ENCODE data around the gene DCK.

The DCK gene

GRCh38 chr4:70984106-70984505 lies 9.3 kb upstream of the DCK start:
- ChIA-PET POLR2A (no interaction called here), CTCF (no interaction called here)
- DNase-seq (ENCODE audit: extremely low spot score): no peak
- TF ChIP-seq CTCF (IDR thresholded peaks at IDR 0.05; ENCODE audit: control extremely low read depth, extremely low read depth, low read depth, missing control alignments): no peak

- ChIA-PET CTCF (interaction anchor here (1.2 kb wide), 1 partner anchor 12 kb away, joined by 3 read pairs; no protein-coding TSS in a partner anchor), POLR2A (no interaction called here)
- no peak for DNase-seq (ENCODE audit: extremely low spot score)
- TF ChIP-seq CTCF (IDR thresholded peaks at IDR 0.05; ENCODE audit: control extremely low read depth, extremely low read depth, low read depth, missing control alignments): no peak
Measured at GRCh38 chr4:70984589-70984988, 8.9 kb upstream of the DCK start.

- no peak for TF ChIP-seq CTCF (IDR thresholded peaks at IDR 0.05; ENCODE audit: control extremely low read depth, extremely low read depth, low read depth, missing control alignments)
- CTCF ChIA-PET: interaction anchor here (2.8 kb wide), 1 partner anchor 18 kb away, joined by 10 read pairs; no protein-coding TSS in a partner anchor
- POLR2A ChIA-PET: no interaction called here
- no peak for DNase-seq (ENCODE audit: extremely low spot score)
Measured at GRCh38 chr4:70991596-70991995, 1.9 kb upstream of the DCK start.

DNA sequence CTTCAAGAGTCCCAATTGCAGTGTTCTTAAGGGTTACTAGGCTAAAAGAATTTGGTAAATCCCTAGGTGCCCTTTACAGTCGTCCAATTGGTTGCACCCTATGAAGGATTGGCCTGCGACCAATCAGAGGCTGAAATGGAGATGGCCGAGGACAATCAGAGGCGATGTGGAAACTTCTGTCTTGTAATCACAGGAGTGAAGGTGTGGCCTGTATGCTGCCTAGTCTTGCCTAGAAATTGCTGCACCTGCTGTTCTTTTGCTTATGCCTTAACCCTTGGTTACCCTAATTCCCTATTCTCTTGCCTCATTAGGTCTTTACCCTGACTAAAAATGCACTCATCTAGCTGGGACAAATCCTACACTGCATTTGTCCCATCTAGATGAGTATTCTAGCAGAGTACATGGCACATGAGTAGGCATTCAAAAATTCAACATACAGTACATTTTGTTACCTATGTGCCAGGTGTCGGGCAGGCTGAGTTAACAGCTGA lies 1.0 kb upstream of the DCK start:
- TF ChIP-seq CTCF (IDR thresholded peaks at IDR 0.05; ENCODE audit: control extremely low read depth, extremely low read depth, low read depth, missing control alignments): no peak
- ChIA-PET POLR2A (no interaction called here), CTCF (interaction anchor here (6.1 kb wide), 1 partner anchor 15 kb away, joined by 73 read pairs; no protein-coding TSS in a partner anchor)
- DNase-seq (ENCODE audit: extremely low spot score): no peak

GRCh38 chr4:70994069-70994366 lies 569 bp downstream of the DCK start:
- POLR2A ChIA-PET: interaction anchor here (1.1 kb wide), 1 partner anchor 10 kb away, joined by 8 read pairs; no protein-coding TSS in a partner anchor
- CTCF ChIA-PET: interaction anchor here (0.7 to 6.1 kb wide), 6 partner anchors 13 to 356 kb away, joined by 3 to 73 read pairs (median 3); no protein-coding TSS in a partner anchor
- DNase-seq (ENCODE audit: extremely low spot score): no peak
- TF ChIP-seq CTCF (IDR thresholded peaks at IDR 0.05; ENCODE audit: control extremely low read depth, extremely low read depth, low read depth, missing control alignments): no peak

DNA sequence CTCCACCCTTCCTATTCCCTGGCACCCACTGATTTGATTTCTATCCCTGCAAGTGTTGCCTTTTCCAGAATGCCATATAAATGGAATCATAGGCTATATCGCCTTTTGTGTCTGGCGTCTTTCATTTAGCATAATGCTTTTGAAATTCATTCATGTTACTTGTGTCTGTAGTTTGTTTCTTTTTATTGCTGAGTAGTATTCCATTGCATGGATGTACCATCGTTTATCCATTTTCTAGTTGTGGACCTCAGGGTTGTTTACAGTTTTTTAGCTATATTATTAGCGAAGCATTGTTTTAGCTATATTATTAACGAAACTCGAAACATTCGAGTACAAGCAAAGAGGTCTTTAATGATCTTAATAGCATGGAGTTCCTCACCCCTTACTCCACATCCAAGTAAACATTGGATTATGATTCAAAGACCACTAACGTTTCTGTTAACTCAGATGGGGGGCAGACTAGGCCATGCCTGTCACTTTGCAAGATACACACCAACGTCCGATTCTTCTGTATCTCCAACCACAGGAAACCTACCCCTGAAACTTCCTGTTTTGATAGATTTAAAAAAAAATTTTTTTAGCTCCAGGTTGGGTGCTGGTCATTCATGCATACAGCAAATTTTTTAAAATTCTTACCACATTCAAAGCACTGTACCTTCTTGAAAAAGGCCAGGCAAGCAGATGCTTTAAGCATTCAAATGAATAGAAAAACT lies 1.1 kb downstream of the DCK start:
- peak; percentile 34 for DNase-seq (ENCODE audit: extremely low spot score)
- ChIA-PET CTCF (interaction anchor here (1.0 to 6.1 kb wide), 4 partner anchors 13 to 356 kb away, joined by 3 to 73 read pairs (median 4); no protein-coding TSS in a partner anchor), POLR2A (interaction anchor here (0.6 kb wide), 1 partner anchor 15 kb away, joined by 3 read pairs; no protein-coding TSS in a partner anchor)
- no peak for TF ChIP-seq CTCF (IDR thresholded peaks at IDR 0.05; ENCODE audit: control extremely low read depth, extremely low read depth, low read depth, missing control alignments)
